Immature natural killer cell (primary cell): Measurements from ENCODE around the gene SYNE3. TPM values are rescaled to one million over a fixed set of nuclear protein-coding genes. Genes with fewer than 3 reads are reported as not detected.

Experiments used
- DNase-seq, 3 donors: peaks; one replicate each; pipeline ENCODE4 v3.0.0; 2022; ENCODE audit warnings: mixed read lengths in 1 of 3
- H3K27ac Mint-ChIP-seq, 6 donors: one replicate each; pipeline ENCODE4 v1.8.0; 2020; ENCODE audit warnings: mixed read lengths in 6 of 6, mild to moderate bottlenecking in 5 of 6, inconsistent platforms in 4 of 6, moderate library complexity in 3 of 6
- H3K27me3 Mint-ChIP-seq, 3 donors: one replicate each; pipeline ENCODE4 v1.8.0; 2020 to 2021; ENCODE audit warnings: low read depth in 3 of 3, mild to moderate bottlenecking in 3 of 3, mixed read lengths in 3 of 3, moderate library complexity in 3 of 3, inconsistent platforms in 1 of 3
- H3K36me3 Mint-ChIP-seq, 3 donors: one replicate each; pipeline ENCODE4 v1.8.0; 2020; ENCODE audit warnings: mixed read lengths in 3 of 3, inconsistent platforms in 2 of 3, mild to moderate bottlenecking in 2 of 3
- H3K4me1 Mint-ChIP-seq, 2 donors: one replicate each; pipeline ENCODE4 v1.8.0; 2020; ENCODE audit warnings: inconsistent platforms in 2 of 2, mild to moderate bottlenecking in 2 of 2, mixed read lengths in 2 of 2, moderate library complexity in 1 of 2
- H3K4me3 Mint-ChIP-seq, 5 donors: one replicate each; pipeline ENCODE4 v1.8.0; 2020; ENCODE audit warnings: mild to moderate bottlenecking in 5 of 5, mixed read lengths in 5 of 5, inconsistent platforms in 3 of 5, moderate library complexity in 3 of 5
- H3K9me3 Mint-ChIP-seq, 6 donors: one replicate each; pipeline ENCODE4 v1.8.0; 2020; ENCODE audit warnings: mild to moderate bottlenecking in 6 of 6, mixed read lengths in 6 of 6, inconsistent platforms in 4 of 6, moderate library complexity in 3 of 6
- polyA plus RNA-seq, 3 donors: library from polyadenylated mRNA; unstranded; fragments of 300-500 nt; fragmentation: Illumina TruSeq; gene quantifications; one replicate each; pipeline ENCODE4 v1.2.3, GENCODE V29; 2021

Gene SYNE3
- polyA plus RNA-seq, 3 donors from 2014 or later: 1.0 to 1.4 TPM; not detected in 1

DNA sequence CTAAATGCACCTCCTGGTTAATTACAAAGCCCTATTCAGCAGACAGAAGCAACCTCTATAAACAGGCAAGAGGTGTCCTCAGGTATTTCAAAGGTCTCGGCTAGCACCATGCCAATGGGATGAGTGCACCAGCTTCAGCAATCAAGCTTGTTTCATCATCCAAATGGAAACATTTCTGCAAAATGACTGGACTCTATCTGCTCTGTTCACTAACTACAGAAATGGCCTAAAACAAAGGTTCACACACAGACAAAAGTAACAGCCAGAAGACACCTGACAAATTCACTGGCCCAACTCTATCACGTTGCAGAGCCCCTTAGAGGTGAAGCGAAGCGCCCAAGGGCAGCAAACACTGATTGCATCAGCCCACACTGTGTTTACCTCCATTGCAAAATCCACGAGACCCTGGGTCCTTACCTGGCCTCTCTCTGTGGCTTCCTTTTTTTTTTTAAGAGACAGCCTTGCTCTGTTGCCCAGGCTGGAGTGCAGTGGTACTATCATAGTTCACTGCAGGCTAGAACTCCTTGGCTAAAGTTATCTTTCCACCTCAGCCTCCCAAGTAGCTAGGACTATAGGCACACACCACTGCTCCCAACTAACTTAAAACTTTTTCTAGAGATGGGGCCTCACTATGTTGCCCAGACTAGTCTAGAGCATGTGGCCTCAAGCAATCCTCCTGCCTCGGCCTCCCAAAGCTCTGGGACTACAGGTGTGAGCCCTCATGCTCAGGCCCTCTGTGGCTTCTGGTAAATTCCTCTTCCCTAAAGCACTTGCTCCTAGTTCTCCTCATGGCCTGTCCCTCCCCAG lies 8.5 kb upstream of the SYNE3 start:
- H3K9me3 Mint-ChIP-seq: no peaks in the 10 kb centered on the region
- no peak for DNase-seq
- no peaks in the 10 kb centered on the region for H3K27me3 Mint-ChIP-seq
- H3K4me3 Mint-ChIP-seq: peak overlapping the region in 1 of 5 donors; percentile 36
- peaks cover 45 to 47% of the 10 kb centered on the region in 2 donors for H3K4me1 Mint-ChIP-seq
- H3K36me3 Mint-ChIP-seq: peaks cover 0 to 4% (median 0%) of the 10 kb centered on the region in 3 donors
- peak overlapping the region; percentile 56 to 95 (median 91) for H3K27ac Mint-ChIP-seq

- Mint-ChIP-seq H3K27ac (peak overlapping the region; percentile 81 to 95 (median 91)), H3K27me3 (no peaks in the 10 kb centered on the region), H3K36me3 (no peaks in the 10 kb centered on the region), H3K9me3 (no peaks in the 10 kb centered on the region), H3K4me3 (peak overlapping the region; percentile 40 to 78 (median 76)), H3K4me1 (peaks cover 54 to 57% of the 10 kb centered on the region in 2 donors)
- DNase-seq: no peak
Measured at GRCh38 chr14:95523815-95524448, 7.5 kb upstream of the SYNE3 start.

- Mint-ChIP-seq H3K4me1 (peaks cover 61 to 64% of the 10 kb centered on the region in 2 donors), H3K27ac (peak overlapping the region; percentile 81 to 95 (median 91)), H3K27me3 (no peaks in the 10 kb centered on the region), H3K4me3 (peak overlapping the region; percentile 40 to 78 (median 76)), H3K9me3 (no peaks in the 10 kb centered on the region), H3K36me3 (no peaks in the 10 kb centered on the region)
- peak in 1 of 3 donors; percentile 35 for DNase-seq
Measured at GRCh38 chr14:95523051-95523814, 6.8 kb upstream of the SYNE3 start.

GRCh38 chr14:95522556-95522955 lies 6.1 kb upstream of the SYNE3 start:
- Mint-ChIP-seq H3K27ac (peak overlapping the region; percentile 81 to 95 (median 91)), H3K27me3 (no peaks in the 10 kb centered on the region), H3K4me3 (peak overlapping the region in 3 of 5 donors; percentile 1 to 77 (median 76)), H3K36me3 (no peaks in the 10 kb centered on the region), H3K9me3 (no peaks in the 10 kb centered on the region), H3K4me1 (peaks cover 68 to 69% of the 10 kb centered on the region in 2 donors)
- no peak for DNase-seq

DNA sequence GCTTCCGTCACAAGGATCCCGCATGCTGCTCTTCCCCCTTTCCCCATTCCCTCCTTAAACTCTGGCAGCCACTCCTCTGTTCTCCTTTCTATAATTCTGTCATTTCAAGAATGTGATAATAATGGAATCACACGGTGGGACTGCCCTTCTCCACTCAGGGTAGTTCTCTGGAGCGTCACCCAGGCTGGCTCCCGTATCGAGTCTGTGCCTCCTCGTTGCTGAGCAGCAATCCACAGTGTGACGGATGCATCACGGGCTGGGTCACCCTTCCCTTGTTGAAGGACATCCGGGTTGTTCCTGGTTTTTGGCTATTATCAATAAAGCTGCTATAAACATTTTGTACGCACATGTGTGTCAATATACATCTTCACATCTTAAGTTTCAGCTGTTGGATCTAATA lies 5.7 kb upstream of the SYNE3 start:
- DNase-seq: no peak
- no peaks in the 10 kb centered on the region for H3K36me3 Mint-ChIP-seq
- peak overlapping the region; percentile 69 to 94 (median 88) for H3K27ac Mint-ChIP-seq
- H3K4me3 Mint-ChIP-seq: peak overlapping the region in 1 of 5 donors; percentile 76
- no peaks in the 10 kb centered on the region for H3K27me3 Mint-ChIP-seq
- peaks cover 68 to 69% of the 10 kb centered on the region in 2 donors for H3K4me1 Mint-ChIP-seq
- H3K9me3 Mint-ChIP-seq: no peaks in the 10 kb centered on the region

- Mint-ChIP-seq H3K27me3 (no peaks in the 10 kb centered on the region), H3K36me3 (no peaks in the 10 kb centered on the region), H3K4me1 (peaks cover 71% of the 10 kb centered on the region in 2 donors), H3K4me3 (no peak overlapping the region), H3K27ac (no peak overlapping the region), H3K9me3 (no peaks in the 10 kb centered on the region)
- no peak for DNase-seq
Measured at GRCh38 chr14:95521001-95521400, 4.6 kb upstream of the SYNE3 start.

DNA sequence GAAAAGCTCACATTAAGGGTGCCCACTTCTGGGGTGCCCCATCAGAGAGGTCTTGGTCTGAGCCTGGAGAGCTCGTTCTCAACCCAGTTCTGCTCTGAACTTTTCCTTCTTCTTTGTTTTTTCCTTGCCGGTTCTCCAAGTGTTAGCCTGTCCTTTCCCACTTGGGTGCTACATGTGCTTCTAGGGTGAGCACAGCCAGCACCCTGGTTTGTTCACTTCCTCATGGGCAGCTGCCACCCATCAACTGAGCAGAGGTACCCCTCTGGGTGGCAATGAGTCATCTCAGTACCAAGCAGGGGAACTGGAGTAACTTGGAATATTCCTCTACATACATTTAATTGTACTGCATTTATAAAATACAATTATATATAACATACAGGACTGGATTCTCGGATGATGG lies 3.9 kb upstream of the SYNE3 start:
- Mint-ChIP-seq H3K36me3 (no peaks in the 10 kb centered on the region), H3K27me3 (no peaks in the 10 kb centered on the region), H3K9me3 (no peaks in the 10 kb centered on the region), H3K4me1 (peaks cover 75 to 78% of the 10 kb centered on the region in 2 donors), H3K27ac (peak overlapping the region; percentile 78 to 96 (median 91)), H3K4me3 (peak overlapping the region; percentile 73 to 86 (median 84))
- DNase-seq: no peak

DNA sequence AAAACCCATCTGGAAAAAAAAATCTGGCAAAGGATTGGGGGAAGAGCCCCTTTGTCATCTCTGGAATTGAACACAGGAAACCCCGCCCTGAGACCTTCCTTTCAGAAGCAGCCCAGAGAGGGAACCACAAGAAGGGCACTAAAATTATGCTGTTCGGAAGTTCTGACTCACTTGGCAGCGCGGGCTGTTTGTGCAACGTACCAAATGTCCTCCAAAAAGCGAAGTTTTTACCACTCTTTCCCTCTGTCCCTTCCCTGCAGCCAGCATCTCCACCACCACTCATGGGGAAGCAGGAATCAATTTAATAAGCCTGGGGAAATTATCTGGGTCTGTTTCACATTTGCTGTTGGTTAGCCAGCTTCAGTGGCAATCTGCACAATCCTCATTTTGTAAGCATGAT lies 3.2 kb upstream of the SYNE3 start:
- Mint-ChIP-seq H3K27ac (peak overlapping the region; percentile 78 to 96 (median 91)), H3K9me3 (no peaks in the 10 kb centered on the region), H3K4me3 (peak overlapping the region; percentile 73 to 86 (median 84))

GRCh38 chr14:95518045-95518751 lies 1.7 kb upstream of the SYNE3 start:
- H3K27ac Mint-ChIP-seq: peak overlapping the region; percentile 78 to 96 (median 91)
- no peaks in the 10 kb centered on the region for H3K27me3 Mint-ChIP-seq
- DNase-seq: no peak
- H3K4me3 Mint-ChIP-seq: peak overlapping the region; percentile 58 to 85 (median 77)
- no peaks in the 10 kb centered on the region for H3K9me3 Mint-ChIP-seq
- no peaks in the 10 kb centered on the region for H3K36me3 Mint-ChIP-seq
- H3K4me1 Mint-ChIP-seq: peaks cover 66% of the 10 kb centered on the region in 2 donors

More for the DNA sequence above, 3.2 kb upstream of the SYNE3 start:
- DNase-seq: peak in 2 of 3 donors; percentile 44 to 57
- no peaks in the 10 kb centered on the region for H3K27me3 Mint-ChIP-seq
- peaks cover 78 to 81% of the 10 kb centered on the region in 2 donors for H3K4me1 Mint-ChIP-seq
- H3K36me3 Mint-ChIP-seq: no peaks in the 10 kb centered on the region

DNA sequence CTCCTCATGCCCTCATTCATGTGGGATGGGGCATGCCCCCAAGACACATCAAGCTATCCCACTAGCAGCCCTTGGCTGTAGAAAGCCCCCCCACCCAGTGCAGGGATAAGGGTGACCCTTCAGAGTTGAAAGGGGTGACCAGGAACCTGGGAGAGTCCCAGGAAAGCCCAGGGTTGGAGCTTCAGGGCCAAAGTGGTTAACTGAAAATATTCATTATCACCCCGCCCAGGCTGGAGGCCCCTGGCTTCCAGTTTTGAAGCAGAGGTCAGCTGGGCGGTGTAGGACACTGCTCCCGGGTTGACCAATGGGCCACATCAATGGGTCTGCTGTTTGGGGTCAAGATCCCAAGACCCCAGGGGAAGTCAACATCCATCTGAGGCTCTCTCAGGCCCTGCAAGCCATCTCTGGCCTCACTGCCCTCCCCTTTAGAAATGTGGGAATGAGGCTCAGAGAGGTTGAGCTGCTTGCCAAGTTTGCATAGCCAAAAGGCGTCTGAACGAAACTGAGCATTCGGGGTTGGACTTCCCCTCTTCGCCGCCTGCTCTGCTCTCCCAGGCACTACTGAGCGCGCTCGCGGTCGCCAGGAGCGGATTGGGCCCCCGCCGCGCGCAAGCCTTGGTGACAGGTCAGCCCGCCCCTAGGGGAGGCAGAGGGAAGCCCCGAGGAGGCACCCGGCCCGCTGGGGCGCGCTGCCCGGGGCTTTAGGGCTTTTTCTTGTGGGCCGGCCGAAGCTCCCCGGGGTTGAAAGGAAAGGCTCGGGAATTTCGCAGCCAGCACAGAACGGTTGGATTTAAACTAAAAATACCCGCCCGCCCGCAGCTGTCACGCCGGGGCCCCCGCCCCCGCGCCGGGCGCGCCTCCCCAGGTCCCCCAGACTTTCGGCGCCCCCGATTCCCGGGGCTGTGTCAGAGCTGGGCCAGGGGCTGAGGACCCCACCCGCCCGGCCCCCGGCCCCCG lies 576 bp downstream of the SYNE3 start:
- no peaks in the 10 kb centered on the region for H3K36me3 Mint-ChIP-seq
- H3K27me3 Mint-ChIP-seq: no peaks in the 10 kb centered on the region
- H3K4me1 Mint-ChIP-seq: peaks cover 51 to 52% of the 10 kb centered on the region in 2 donors
- H3K27ac Mint-ChIP-seq: peak overlapping the region; percentile 87 to 93 (median 92)
- DNase-seq: peak; percentile 78 to 84 (median 82)
- peak overlapping the region; percentile 85 to 91 (median 90) for H3K4me3 Mint-ChIP-seq
- H3K9me3 Mint-ChIP-seq: no peaks in the 10 kb centered on the region

GRCh38 chr14:95515080-95515489 lies 1.4 kb downstream of the SYNE3 start:
- peak overlapping the region in 5 of 6 donors; percentile 17 to 87 (median 75) for H3K27ac Mint-ChIP-seq
- peaks cover 47 to 48% of the 10 kb centered on the region in 2 donors for H3K4me1 Mint-ChIP-seq
- no peaks in the 10 kb centered on the region for H3K27me3 Mint-ChIP-seq
- H3K36me3 Mint-ChIP-seq: no peaks in the 10 kb centered on the region
- peak overlapping the region; percentile 48 to 90 (median 50) for H3K4me3 Mint-ChIP-seq
- no peak for DNase-seq
- no peaks in the 10 kb centered on the region for H3K9me3 Mint-ChIP-seq
